ENCODE data around the gene PAPPA.

PAPPA gene

GRCh38 chr9:116182876-116183275 is 29.3 kb downstream of the PAPPA start:
- no peak for DNase-seq

DNA sequence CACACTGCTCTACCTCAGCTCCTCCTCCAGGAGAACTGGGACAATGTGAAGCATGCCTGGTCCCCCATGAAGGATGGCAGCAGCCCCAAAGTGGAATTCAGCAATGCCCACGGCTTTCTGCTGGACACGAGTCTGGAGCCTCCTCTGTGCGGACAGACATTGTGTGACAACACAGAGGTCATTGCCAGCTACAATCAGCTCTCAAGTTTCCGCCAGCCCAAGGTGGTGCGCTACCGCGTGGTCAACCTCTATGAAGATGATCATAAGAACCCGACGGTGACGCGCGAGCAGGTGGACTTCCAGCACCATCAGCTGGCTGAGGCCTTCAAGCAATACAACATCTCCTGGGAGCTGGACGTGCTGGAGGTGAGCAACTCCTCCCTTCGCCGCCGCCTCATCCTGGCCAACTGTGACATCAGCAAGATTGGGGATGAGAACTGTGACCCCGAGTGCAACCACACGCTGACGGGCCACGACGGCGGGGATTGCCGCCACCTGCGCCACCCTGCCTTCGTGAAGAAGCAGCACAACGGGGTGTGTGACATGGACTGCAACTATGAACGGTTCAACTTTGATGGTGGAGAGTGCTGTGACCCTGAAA is 34.1 kb downstream of the PAPPA start:
- no peak for DNase-seq

GRCh38 chr9:116189683-116190082 is 36.1 kb downstream of the PAPPA start:
- DNase-seq, result no peak

DNA sequence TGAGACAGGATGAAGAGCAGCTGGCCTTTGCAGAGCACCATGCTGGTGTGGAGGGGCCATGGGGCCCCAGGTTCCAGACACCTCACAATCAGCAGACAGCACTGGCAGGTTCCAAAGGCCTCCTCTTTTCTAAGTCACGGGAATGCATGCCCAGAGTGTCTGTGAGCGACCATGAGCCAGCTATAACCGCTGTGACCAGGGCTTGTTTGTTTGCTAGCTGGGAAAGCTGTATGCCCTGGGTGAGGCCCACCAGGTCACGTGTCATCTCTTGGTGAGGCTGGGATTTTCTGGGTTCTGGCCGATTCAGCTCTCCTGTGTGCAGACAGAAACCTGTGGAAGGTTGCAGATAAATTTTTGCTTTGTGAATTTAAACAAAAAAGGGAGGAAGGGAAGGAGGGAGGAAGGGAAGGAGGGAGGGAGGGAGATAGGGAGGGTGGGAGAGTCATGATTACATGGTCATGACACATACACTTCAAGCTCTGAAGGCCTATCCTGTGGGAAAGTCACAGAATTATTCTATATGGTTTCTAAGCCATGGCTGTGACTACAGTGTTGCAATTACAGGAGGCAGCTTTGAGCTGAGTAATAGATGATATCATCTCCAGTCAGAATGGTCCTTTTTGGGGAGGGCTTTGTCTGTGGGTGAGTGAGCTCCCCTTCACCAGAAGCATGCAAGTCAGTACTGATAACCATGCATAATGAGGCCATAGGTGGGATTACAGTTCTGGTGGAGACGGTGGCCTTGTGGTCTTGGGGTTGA is 37.2 kb downstream of the PAPPA start:
- DNase-seq, result no peak

DNA sequence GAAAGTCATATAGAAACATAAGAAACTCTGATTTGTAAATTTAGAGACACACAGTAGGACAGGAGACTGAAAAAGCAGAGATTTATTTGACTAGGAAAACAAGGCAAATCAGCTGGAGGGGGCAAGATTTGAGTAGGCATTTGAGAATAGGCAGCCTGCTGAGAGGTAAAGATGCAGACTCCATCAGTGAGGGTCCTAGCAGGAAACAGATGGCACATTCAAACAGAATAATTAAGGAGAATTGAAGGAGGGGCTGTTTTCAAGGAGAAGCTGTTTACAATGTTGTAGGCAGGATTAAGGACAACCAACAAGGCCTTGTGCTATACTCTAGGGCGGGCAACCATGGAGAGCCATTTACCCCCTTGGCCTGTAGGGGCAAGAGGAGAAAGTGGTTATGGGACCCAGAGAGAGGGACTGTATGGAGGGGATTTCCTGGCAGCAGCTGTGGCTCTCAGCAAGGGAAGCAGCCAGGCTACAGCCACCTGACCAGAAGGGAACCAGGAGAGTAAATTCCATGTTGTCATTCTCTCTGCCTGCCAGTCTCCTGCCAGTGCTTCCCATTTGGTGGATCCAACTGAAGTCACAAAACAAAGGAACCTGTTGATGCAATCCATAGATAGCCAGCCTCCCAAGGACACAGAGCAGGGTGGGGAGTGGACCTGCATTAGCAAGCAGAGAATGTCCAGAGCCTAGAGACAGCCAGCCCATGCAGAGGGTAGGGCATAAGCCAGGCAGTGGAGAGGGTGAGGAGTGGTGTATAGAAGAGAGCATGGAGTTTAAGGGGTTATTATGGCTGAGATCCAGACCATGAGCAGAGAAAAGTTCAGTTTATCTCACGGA is 38.2 kb downstream of the PAPPA start:
- DNase-seq, result no peak

- no peak for DNase-seq
Measured at GRCh38 chr9:116193636-116194035, 40.0 kb downstream of the PAPPA start.

GRCh38 chr9:116196806-116197205 is 43.2 kb downstream of the PAPPA start:
- no peak for DNase-seq

DNA sequence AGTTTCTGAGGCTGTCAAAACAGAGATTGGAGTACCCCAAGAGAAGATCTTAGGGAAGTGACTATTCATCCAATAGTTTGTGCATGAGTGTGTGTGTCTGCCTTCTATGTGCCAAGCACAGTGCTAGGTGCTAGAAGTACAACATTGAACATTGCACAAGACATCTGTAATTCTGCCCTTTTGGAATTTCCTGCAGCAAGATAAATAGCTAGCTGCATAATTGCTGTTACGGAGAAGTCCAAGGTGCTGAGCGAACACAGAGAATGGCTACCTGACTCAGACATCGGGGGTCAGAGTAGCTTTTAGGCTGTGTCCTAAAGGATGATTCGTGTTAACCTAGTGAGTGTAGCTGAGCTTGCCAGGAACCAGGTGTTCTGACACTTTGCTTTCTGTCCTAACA is 44.8 kb downstream of the PAPPA start:
- no peak for DNase-seq

- DNase-seq, result no peak
Measured at GRCh38 chr9:116202219-116202912, 48.8 kb downstream of the PAPPA start.

GRCh38 chr9:116204252-116204882 is 50.8 kb downstream of the PAPPA start:
- DNase-seq, result no peak

GRCh38 chr9:116207371-116208111 is 54.0 kb downstream of the PAPPA start:
- no peak for DNase-seq

DNA sequence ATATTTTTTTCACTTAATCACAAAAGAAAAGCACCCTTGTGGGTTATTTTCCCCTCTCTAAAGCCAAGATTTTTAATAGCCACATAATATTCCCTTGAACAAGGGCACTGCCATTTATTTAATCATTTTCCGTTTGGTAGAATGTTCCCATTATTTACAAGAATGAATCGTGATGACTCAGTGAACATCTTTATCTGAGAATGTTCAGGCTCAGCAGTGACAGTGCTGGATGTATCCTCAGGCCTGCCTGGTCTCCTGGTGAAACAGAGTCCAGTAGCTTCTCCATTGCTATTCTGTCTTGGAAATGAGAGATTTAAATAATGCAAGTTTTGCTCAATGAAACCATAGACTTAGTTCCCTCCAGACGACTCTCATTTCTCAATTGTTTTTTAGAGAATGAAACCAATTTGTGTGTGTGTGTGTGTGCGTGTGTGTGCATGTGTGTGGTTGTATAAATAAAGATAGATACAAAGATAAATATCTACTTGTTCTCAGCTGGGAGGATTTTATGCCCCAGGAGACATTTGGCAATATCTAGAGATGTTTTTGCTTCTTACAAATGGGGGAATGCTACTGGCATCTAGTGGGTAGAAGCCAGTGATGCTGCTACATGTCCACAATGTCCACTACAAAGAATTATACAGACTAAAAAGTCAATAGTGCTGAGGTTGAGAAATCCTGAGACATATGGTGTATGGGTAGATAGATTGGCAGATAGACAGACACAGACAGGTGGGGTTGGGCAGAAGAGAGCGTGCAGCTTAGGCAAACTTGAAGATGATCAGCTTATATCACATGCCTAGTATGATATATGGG is 55.0 kb downstream of the PAPPA start:
- no peak for DNase-seq

DNA sequence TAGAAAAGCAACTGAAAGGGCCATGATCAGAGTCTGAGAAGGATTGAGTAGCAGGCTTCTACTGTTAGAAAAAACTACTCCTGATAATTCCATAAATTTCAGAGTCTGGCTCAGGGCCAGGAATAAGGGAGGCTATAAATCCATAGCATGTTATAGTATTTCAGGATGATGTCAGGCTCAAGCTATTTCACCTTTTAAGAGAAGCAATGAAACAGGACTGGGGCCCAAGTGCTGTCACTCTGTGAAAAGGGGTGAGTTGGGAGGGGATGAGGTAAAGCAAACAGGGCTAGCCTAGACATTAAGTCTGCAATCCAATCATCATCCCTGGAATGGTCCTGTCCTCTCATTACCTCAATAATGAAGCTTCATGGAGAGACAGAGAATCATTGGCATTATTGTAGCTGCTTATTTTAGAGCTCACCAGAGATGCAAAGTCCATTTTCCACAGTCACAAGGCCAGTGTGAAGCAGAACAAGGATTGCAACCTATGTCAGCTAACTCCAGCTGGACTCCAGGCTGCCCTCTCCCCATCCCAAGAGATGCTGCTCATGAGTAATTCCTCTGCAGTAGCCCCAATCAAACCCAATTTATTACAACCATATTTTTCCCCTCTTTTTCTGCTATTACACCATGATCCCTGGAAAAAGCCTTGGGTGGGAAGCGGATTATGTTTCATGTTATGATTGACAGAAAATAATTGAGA is 56.0 kb downstream of the PAPPA start:
- DNase-seq, result no peak

- no peak for DNase-seq
Measured at GRCh38 chr9:116212986-116213692, 59.5 kb downstream of the PAPPA start.

DNA sequence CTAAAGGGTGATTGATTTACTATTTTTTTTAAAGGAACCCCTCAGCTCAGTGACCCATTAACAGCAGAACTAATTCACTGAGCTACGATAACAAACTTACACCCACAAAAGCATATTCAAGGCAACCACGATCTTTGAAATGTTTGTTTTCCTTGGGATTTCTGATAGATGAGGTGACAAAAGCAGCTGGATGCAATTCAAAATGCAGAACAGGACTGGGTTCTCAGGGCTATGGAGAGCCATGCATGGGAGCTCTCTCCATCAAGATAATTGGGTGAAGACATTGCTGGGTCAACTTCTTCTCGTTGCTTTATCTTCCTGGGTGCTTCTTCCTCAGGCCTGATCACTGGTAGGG is 60.1 kb downstream of the PAPPA start:
- DNase-seq, result no peak

- no peak for DNase-seq
Measured at GRCh38 chr9:116218399-116218798, 64.8 kb downstream of the PAPPA start.

GRCh38 chr9:116219686-116220085 is 66.1 kb downstream of the PAPPA start:
- DNase-seq, result no peak

DNA sequence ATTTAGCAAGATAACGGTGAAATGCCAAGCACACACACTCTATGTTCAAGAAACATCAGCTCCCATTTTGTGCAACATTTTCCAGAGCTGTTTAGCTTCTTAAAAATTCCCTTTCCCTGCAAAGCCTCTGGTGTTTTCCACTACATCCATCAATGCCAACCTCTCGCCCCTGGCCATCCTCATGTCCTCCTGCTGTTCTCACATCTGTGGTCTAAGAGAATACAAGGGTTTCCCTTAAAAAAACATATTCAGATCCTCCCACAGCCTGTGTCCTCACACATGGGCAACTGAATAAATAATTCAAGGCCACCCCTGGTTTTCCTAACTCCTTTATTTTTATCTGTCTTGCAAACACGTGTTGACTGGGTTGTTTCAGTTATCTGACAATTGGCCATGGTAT is 70.3 kb downstream of the PAPPA start:
- no peak for DNase-seq

DNA sequence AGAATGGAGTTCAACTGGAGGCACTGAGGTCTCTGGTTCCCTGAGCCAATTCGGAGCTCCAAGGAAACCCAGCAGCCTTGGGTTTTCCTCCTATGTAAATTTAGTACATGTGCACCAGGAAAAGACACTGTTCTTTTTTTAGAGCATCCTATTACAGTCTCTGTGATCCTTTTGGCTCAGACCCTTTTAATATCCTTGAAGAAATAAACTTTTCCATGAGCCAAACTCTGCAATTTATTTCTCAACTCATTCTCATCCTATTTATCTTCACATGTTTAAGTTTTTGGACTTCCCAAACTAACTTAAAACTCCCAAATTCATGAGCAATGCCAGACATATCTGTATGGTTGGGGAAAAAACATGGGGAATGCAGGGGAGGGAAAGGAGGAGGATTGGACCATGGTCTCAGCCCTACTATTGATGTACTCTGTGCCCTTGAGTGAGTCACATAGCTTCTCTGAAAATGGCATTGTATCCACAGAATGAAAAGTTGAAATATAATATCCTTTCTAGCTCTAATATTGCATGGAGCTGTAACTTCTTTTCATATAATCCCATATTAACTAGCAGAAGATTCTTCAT is 76.6 kb downstream of the PAPPA start:
- no peak for DNase-seq

Measured in NCI-H2081 treated with DMSO at 0.1 percent for 48 hours (cell line).